Aorta (tissue), 5 donors: ENCODE measurements around the gene FER. TPM values are rescaled to one million over a fixed set of nuclear protein-coding genes. Genes with fewer than 3 reads are reported as not detected.
"Not testable (repeated sequence)": the region's sequence is repeated elsewhere in the genome, so short reads cannot be mapped to it uniquely, and the experiment has no call there.

Experiments
- ATAC-seq: fragments of 200-7000 bp; cut with Tn5 transposase; one replicate; pipeline ENCODE4 v1.9.1; 2022; ENCODE audit warnings: moderate library complexity; ENCODE audit not compliant: low FRiP score
- DNase-seq, 2 donors: peaks; one replicate each; pipeline ENCODE4 v3.0.0-alpha.2; 2020
- H3K27ac ChIP-seq, 2 donors: one replicate each; pipeline ENCODE4 v1.5.1; 2013; ENCODE audit warnings: low read length in 2 of 2, mild to moderate bottlenecking in 2 of 2, moderate library complexity in 2 of 2, control low read depth in 1 of 2, inconsistent platforms in 1 of 2, low read depth in 1 of 2
- H3K27me3 ChIP-seq, 2 donors: one replicate each; pipeline ENCODE4 v1.6.1; 2013; ENCODE audit warnings: control low read depth in 1 of 2, low read length in 1 of 2, mild to moderate bottlenecking in 1 of 2, moderate library complexity in 1 of 2; ENCODE audit not compliant: insufficient read depth in 2 of 2, control insufficient read depth in 1 of 2
- H3K36me3 ChIP-seq, 2 donors: one replicate each; pipeline ENCODE4 v1.6.1; 2013; ENCODE audit warnings: control low read depth in 1 of 2, low read length in 1 of 2, mild to moderate bottlenecking in 1 of 2; ENCODE audit not compliant: insufficient read depth in 2 of 2, control insufficient read depth in 1 of 2
- H3K4me1 ChIP-seq, 2 donors: one replicate each; pipeline ENCODE4 v1.6.1; 2013; ENCODE audit warnings: low read length in 2 of 2, control low read depth in 1 of 2, mild to moderate bottlenecking in 1 of 2, moderate library complexity in 1 of 2; ENCODE audit not compliant: insufficient read depth in 2 of 2, control insufficient read depth in 1 of 2
- H3K4me3 ChIP-seq, 2 donors: one replicate each; pipeline ENCODE4 v1.5.1; 2013; ENCODE audit warnings: low read length in 2 of 2, control low read depth in 1 of 2, mild to moderate bottlenecking in 1 of 2
- H3K9me3 ChIP-seq: one replicate; pipeline ENCODE4 v1.6.1; 2013; ENCODE audit warnings: mild to moderate bottlenecking, low read length; ENCODE audit not compliant: control insufficient read depth
- WGBS, 2 donors: extraction: QIAGEN DNeasy Blood & Tissue Kit; methylation state at CpG; one replicate each; pipeline ENCODE4 v1.1.7; 2013; 5-methylcytosine and 5-hydroxymethylcytosine counted together
- intact Hi-C, 2 donors: fragments of 100-400 bp; cut with DNase I; formaldehyde crosslinking; loops; one replicate each; pipeline versions ENCODE4 v1.14.2 to v1.15.0; 2022
- polyA plus RNA-seq, 2 donors: library from polyadenylated mRNA; stranded (reverse); fragments of 200-250 nt; gene quantifications; one replicate each; pipeline ENCODE4 v1.2.3, GENCODE V29; 2013
- total RNA-seq, 2 donors: library from RNA; stranded (reverse); fragmentation: NEBNext Ultra II Directional; extraction: Animal tissue kit (Norgen Biotek cat#: 25700); gene quantifications; one replicate each; pipeline ENCODE4 v1.2.1, GENCODE V29; 2021
- donor health status: healthy with polysubstance abuse.
- donor health status: Bipolar disorder and iron deficiency.
- donor health status: DM: no; HTN: no; CAD: no.
- donor health status: DM: no; HTN: no; CAD: no.
- donor health status: DM: yes; HTN: yes; CAD: no.

FER gene
- total and polyA plus RNA-seq, 4 donors, result 5.1 to 54.6 (median 27.8) TPM

- intact Hi-C loops, result no loop called here
- 98 to 99% methylated on average over 2 of the region's 2 CpGs for WGBS, 2 donors
- Histone ChIP-seq H3K9me3 (no peaks in the 10 kb centered on the region), H3K36me3 (no peaks in the 10 kb centered on the region), H3K27me3 (no peaks in the 10 kb centered on the region), H3K4me3 (no peak overlapping the region), H3K4me1 (no peaks in the 10 kb centered on the region), H3K27ac (no peak overlapping the region)
- ATAC-seq (no peak), DNase-seq (no peak)
Measured at GRCh38 chr5:108950276-108950675, 202.6 kb downstream of the FER start.

GRCh38 chr5:108953940-108954339 lies 206.2 kb downstream of the FER start:
- intact Hi-C loops, result no loop called here
- ATAC-seq (no peak), DNase-seq (no peak)
- H3K4me3 ChIP-seq, result no peak overlapping the region
- no peaks in the 10 kb centered on the region for H3K4me1 ChIP-seq
- H3K27me3 ChIP-seq, result no peaks in the 10 kb centered on the region
- H3K36me3 ChIP-seq, result no peaks in the 10 kb centered on the region
- H3K9me3 ChIP-seq, result no peaks in the 10 kb centered on the region
- H3K27ac ChIP-seq, result no peak overlapping the region

- DNase-seq (no peak), ATAC-seq (no peak)
Measured at GRCh38 chr5:108957333-108957732, 209.6 kb downstream of the FER start.

GRCh38 chr5:108966910-108967309 lies 219.2 kb downstream of the FER start:
- intact Hi-C loops, result no loop called here
- 88 to 95% methylated on average over 6 of the region's 6 CpGs for WGBS, 2 donors
- Histone ChIP-seq H3K9me3 (no peaks in the 10 kb centered on the region), H3K4me3 (no peak overlapping the region), H3K36me3 (no peaks in the 10 kb centered on the region), H3K27ac (no peak overlapping the region), H3K4me1 (no peaks in the 10 kb centered on the region), H3K27me3 (no peaks in the 10 kb centered on the region)
- ATAC-seq (no peak), DNase-seq (no peak)

More at GRCh38 chr5:108957333-108957732, 209.6 kb downstream of the FER start:
- Histone ChIP-seq H3K4me1 (no peaks in the 10 kb centered on the region), H3K4me3 (no peak overlapping the region), H3K27ac (no peak overlapping the region), H3K9me3 (no peaks in the 10 kb centered on the region), H3K27me3 (no peaks in the 10 kb centered on the region), H3K36me3 (no peaks in the 10 kb centered on the region)
- intact Hi-C loops, result no loop called here

- intact Hi-C loops, result no loop called here
- Histone ChIP-seq H3K36me3 (no peaks in the 10 kb centered on the region), H3K27me3 (no peaks in the 10 kb centered on the region), H3K4me1 (no peaks in the 10 kb centered on the region), H3K4me3 (no peak overlapping the region), H3K27ac (no peak overlapping the region), H3K9me3 (no peaks in the 10 kb centered on the region)
- no peak for ATAC-seq
- DNase-seq, result no peak
- WGBS, 2 donors, result 97% methylated on average over 1 of the region's 1 CpG
Measured at GRCh38 chr5:108974594-108974993, 226.9 kb downstream of the FER start.

- DNase-seq, result no peak
- WGBS, 2 donors, result 94 to 97% methylated on average over 2 of the region's 2 CpGs
- no peaks in the 10 kb centered on the region for H3K9me3 ChIP-seq
- intact Hi-C loops, result no loop called here
- H3K27me3 ChIP-seq, result no peaks in the 10 kb centered on the region
- ATAC-seq, result no peak
- H3K27ac ChIP-seq, result no peak overlapping the region
- H3K4me1 ChIP-seq, result no peaks in the 10 kb centered on the region
- H3K36me3 ChIP-seq, result no peaks in the 10 kb centered on the region
- no peak overlapping the region for H3K4me3 ChIP-seq
Measured at GRCh38 chr5:108975697-108976096, 228.0 kb downstream of the FER start.

GRCh38 chr5:108983461-108984092 lies 235.9 kb downstream of the FER start:
- intact Hi-C loops, result no loop called here
- DNase-seq (no peak), ATAC-seq (no peak)
- Histone ChIP-seq H3K4me3 (no peak overlapping the region), H3K27ac (no peak overlapping the region), H3K27me3 (no peaks in the 10 kb centered on the region), H3K9me3 (no peaks in the 10 kb centered on the region), H3K4me1 (no peaks in the 10 kb centered on the region), H3K36me3 (no peaks in the 10 kb centered on the region)
- 56 to 84% methylated on average over 4 of the region's 4 CpGs for WGBS, 2 donors

- H3K4me1 ChIP-seq, result no peaks in the 10 kb centered on the region
- ATAC-seq, result no peak
- WGBS, 2 donors, result 71 to 81% methylated on average over 1 of the region's 1 CpG
- DNase-seq, result no peak
- H3K27me3 ChIP-seq, result no peaks in the 10 kb centered on the region
- no peak overlapping the region for H3K27ac ChIP-seq
- H3K36me3 ChIP-seq, result no peaks in the 10 kb centered on the region
- no peaks in the 10 kb centered on the region for H3K9me3 ChIP-seq
- intact Hi-C loops, result no loop called here
- H3K4me3 ChIP-seq, result no peak overlapping the region
Measured at GRCh38 chr5:108989761-108990392, 242.2 kb downstream of the FER start.

GRCh38 chr5:108992396-108993085 lies 244.8 kb downstream of the FER start:
- 96% methylated on average over 21 to 47 of the region's 47 CpGs for WGBS, 2 donors
- intact Hi-C loops, H3K9me3 ChIP-seq, H3K36me3 ChIP-seq, H3K27ac ChIP-seq, ATAC-seq, H3K4me3 ChIP-seq, H3K27me3 ChIP-seq, DNase-seq, H3K4me1 ChIP-seq: not testable (repeated sequence)
